NCI-H146 treated with DMSO at 0.1 percent for 48 hours (cell line): ENCODE measurements around the gene ADAM10.
"Not testable (repeated sequence)": the region's sequence is repeated elsewhere in the genome, so short reads cannot be mapped to it uniquely, and the experiment has no call there.

Experiments used
- DNase-seq: peaks from one replicate; lab custom pipeline; 2025; ENCODE audit not compliant: unreplicated experiment; lab: John Stamatoyannopoulos, UW

The ADAM10 gene

GRCh38 chr15:58622877-58623276 is 126.6 kb downstream of the ADAM10 start:
- no peak for DNase-seq

GRCh38 chr15:58620268-58620667 is 129.2 kb downstream of the ADAM10 start:
- not testable (repeated sequence) for DNase-seq

DNA sequence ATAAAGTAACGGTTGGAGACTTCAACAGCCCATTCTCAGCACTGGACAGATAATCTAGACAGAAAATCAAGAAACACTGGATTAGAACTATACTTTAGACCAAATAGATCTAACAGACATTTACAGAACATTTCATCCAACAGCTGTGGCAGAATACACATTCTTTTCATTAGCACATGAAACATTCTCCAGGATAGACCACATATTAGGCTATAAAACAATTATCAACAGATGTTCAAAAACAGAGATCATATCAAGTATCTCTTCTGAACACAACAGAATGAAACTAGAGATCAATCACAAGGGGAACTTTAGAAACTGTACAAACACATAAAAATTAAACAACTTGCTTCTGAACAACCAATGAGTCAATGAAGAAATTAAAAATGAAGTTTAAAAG is 133.3 kb downstream of the ADAM10 start:
- no peak for DNase-seq

DNA sequence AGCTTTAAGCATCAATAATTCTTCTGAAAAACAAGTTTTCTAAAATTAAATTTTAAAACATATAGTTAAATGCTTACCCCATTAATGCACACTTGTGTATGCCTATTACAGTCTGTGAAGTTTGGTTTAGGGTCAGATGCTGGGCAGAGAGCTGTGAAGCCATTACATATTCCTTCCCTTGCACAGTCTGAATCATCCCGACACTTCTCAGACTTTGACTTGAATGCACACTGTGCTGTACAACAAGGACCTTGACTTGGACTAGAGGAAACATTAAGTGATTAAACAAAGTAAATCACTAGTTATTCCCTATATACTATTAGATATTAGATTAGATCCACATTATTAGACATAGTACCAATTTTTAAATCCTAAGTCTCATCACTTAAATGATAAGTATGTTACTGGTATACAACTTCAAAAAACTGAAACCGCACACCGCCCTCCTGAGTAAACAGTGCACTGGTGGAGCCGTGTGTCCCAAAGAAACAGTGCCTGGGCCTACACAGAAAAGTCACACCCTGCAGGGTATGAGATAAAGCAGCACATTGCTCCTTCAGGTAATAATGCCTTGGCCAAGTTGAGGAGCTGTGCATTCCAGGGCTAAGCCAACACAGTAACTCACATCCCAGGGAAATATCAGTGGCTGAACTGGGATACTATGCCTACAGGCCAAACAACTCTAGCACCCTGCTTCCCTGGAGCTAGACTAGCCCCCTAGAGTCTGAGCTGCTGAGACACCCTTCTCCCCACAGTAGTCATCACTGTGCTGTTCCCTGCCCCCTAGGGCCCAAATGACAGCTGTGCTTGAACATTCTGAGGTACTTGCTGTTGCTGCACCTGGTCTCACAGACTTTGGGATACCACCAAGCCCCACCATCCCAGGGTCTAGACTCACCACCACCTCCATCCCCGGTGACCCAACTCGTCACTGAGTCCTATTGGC is 137.5 kb downstream of the ADAM10 start:
- DNase-seq: no peak

DNA sequence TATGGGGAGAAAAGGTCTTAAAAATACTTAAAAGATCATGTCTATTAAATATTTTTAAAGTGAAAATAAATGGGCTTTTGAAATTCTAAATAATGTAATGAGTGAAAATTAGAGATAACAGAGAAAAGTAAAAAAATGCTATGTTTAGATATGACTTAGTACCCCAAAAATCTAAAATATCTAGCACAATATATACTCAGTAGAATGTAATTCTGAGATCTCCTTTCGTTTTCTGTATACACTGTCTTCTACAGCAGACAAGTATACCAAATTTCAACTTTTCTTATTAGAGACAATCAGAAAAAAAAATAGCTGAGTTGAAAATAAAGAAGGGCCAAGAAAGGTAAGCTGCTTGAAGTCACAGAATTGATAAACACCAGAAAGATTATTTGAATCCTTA is 140.8 kb downstream of the ADAM10 start:
- no peak for DNase-seq

GRCh38 chr15:58608129-58608590 is 141.3 kb downstream of the ADAM10 start:
- no peak for DNase-seq

- DNase-seq: no peak
Measured at GRCh38 chr15:58606577-58607080, 142.9 kb downstream of the ADAM10 start.

DNA sequence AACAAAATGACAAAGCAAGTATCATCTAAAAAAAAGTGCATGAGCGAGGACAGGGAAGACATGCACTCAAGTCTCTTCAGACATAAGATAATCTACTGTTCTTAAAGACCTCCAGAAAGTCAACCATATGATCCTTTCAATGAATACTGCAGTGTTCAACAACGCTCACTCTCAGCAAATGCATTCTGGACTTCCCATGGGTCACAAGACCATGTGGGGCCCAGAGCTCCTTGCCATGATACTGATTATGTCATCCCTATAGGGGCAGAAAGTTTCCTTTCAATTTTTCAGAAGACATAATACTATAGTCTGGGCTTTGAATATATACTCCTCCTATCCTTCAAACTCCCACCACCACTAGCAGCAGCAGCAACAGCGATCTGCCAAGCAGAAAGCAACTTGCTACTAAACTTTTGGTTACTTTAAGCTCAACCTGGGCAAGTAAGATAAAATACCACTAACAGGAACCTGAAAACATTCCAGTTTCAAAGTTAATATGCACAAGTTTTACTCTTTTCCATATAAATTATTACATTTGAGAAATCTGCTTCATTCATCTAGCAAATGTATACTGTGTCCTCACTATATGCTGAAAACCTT is 143.5 kb downstream of the ADAM10 start:
- no peak for DNase-seq

- no peak for DNase-seq
Measured at GRCh38 chr15:58604455-58604923, 145.0 kb downstream of the ADAM10 start.

- not testable (repeated sequence) for DNase-seq
Measured at GRCh38 chr15:58603927-58604326, 145.6 kb downstream of the ADAM10 start.

- no peak for DNase-seq
Measured at GRCh38 chr15:58602823-58603222, 146.7 kb downstream of the ADAM10 start.

DNA sequence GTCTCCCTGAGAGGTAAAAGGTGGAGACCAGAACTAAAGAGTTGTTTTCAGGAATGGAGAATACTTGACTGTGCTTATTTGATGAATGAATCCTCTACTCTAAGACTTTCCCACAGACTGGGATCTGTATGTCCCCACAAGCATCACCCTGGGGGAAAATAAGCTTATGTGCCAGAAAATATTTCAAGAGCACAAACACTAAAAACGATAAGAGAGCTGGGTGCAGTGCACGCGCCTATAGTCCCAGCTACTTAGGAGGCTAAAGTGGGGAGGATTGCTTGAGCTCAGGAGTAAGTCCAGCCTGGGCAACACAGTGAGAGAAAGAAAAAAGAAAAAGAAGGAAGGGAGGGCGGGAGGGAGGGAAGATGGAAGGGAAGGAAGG is 150.7 kb downstream of the ADAM10 start:
- DNase-seq: no peak

DNA sequence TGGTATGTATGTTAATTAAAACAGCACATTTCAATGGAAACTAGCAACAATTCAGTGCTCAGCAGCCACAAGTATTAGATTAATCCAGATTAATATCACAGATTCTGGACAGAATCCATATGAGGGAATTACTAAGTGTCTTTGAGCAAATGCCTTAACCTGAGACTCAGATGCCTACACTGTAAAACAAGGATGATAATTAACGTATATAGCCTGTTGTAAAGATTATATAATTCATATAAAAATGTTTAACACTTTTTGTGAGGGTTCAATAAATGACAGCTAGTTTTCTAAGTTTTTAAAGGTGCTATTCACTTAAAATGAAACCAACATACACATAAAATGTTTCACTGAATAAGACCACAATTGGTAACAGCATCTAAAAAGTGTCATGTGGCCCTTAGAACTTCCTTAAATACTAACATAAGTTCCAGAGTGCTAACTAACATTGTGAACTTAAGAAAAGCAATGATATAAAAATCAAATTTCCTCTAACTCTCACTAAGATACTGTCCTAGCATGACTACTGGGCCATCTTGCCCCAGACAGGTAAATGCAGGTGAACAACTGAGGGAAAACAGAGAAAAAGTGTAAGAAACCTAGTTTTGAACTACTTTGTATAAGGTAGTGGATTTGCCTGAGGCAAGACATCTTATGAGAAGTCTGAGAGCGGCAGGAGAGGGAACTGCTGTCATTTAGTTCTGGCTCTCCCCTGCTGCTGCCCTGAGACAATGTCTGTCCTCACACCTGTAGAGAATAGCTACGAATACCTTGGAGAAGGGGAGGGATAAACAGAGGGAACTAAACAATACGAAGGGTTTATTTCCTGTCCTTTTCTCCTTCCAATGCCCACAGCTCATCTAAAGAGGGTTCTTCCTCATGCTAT is 151.3 kb downstream of the ADAM10 start:
- no peak for DNase-seq

DNA sequence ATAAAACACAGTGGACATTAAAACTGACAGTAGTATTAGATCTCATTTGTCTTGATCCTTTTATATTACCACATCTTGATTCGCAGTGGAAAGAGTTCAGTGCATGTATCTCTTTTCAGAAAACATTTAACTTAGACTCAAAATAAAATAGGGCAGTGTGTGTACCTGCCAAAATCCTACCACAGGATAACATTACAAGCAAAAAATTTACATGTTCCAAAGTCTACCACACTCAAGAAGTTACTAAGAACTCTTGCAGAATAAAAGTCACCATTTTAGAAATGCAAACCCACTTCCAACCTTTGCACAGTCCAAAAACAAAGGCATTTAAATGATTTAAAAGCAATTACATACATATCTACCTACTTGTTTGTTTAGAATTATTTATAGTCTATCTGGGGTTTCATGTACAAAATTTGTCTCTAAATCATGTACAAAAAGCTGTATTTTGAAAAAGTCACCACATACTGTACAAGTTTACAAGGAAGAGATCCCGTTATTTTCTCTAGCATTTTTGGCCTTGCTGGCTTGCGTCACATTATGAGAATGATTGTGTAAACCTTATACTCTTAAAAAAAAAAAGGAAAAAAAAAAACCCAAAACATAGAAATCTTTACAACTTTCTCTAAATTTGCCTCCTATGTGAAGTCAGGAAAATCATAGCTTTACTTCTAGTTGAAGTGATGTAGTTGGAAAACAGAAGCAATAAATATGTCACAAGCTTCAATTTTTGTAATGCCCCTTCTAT is 153.8 kb downstream of the ADAM10 start:
- DNase-seq: no peak

- DNase-seq: no peak
Measured at GRCh38 chr15:58594898-58595297, 154.6 kb downstream of the ADAM10 start.

- no peak for DNase-seq
Measured at GRCh38 chr15:58593870-58594269, 155.6 kb downstream of the ADAM10 start.

DNA sequence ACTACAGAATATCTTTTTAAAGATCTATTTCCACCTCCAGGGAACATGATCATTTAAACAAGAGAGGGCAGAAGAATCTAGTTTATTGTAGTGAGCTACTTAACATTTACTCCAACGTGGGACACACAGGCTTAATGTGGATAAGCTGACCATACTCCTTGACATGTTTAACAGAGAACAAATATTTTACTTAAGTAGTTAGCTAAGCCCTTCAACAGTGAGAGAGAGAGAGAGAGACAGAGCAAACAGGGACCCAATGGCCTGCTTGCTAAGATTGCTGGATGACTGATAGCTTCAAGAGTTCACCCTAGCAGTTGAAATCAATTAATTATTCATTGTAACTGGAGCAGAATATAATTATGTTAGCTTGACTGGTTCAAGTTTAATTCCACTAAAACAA is 158.6 kb downstream of the ADAM10 start:
- DNase-seq: no peak

- DNase-seq: no peak
Measured at GRCh38 chr15:58590236-58590635, 159.3 kb downstream of the ADAM10 start.

DNA sequence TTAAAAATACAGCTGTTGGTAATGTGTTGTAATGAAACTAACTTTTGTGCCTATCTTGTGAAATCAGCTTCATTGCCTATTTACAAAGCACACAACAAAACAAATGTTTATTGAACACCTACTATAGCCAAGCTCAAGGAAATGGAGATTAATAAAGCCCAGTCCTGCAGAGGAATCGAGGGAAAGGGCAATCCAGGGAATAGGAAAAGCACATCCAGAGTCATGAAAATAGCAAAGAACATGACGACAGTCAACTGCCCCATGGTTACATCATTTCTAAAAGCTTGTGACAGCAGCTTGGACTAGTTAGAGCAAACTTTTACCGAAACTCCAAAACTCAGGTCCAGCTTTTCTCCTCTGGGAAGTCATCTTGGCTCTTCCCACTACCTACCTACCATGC is 160.5 kb downstream of the ADAM10 start:
- no peak for DNase-seq

DNA sequence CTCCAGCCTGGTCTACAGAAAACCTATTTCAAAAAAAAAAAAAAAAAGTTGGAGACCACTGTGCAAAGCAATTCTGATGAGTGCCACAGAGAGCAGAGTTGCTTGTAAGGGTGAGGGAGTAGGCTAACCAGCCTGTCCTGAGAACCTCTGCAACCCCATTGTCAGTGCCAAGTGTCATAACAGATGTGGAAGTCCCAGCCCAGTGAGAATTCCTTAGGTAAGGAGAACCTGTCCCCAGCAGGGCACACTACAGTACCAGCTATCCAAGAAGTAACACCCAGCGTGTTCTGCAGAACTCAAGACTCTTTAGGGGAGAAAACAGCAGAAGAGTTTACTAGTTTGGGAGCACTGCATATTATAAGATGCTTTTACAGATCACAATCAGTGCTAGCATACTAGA is 161.4 kb downstream of the ADAM10 start:
- DNase-seq: no peak
